Activated naive CD4-positive, alpha-beta T cell treated with anti-CD3 and anti-CD28 coated beads, Interleukin-2, amount 50 U/mL, for 24 hours (primary cell): Measurements from ENCODE around the gene CXXC5.
A peak's percentile ranks its signal among the peaks of the same experiment; 100 is the strongest.

Experiments
- H3K27ac Mint-ChIP-seq: one replicate; pipeline ENCODE4 v1.8.0; 2021; ENCODE audit warnings: mild to moderate bottlenecking, mixed read lengths
- H3K27me3 Mint-ChIP-seq: one replicate; pipeline ENCODE4 v1.8.0; 2021; ENCODE audit warnings: mixed read lengths
- H3K36me3 Mint-ChIP-seq: one replicate; pipeline ENCODE4 v1.8.0; 2021; ENCODE audit warnings: mixed read lengths
- H3K4me1 Mint-ChIP-seq: one replicate; pipeline ENCODE4 v1.8.0; 2021; ENCODE audit warnings: mixed read lengths
- H3K4me3 Mint-ChIP-seq: one replicate; pipeline ENCODE4 v1.8.0; 2021; ENCODE audit warnings: mild to moderate bottlenecking, mixed read lengths
- H3K9me3 Mint-ChIP-seq: one replicate; pipeline ENCODE4 v1.8.0; 2021; ENCODE audit warnings: mixed read lengths

Gene CXXC5

DNA sequence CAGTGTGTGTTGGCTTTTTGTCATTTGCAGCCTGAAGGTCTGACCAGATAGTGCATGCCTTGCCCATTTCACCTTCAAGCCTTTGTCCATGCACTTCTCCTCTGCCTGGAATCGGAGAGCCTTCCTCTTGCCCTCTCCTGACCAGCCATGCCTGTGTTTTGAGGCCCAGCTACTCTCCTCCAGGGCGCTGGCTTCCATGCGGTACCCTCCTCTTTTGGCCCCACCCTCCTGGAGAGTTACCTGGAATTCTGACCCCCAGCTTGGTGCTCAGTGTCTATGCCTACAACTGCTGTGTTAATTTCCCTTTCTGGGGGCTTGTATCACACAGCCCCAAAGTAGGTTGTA lies 52.5 kb downstream of the CXXC5 start:
- H3K36me3 Mint-ChIP-seq, result no peaks in the 10 kb centered on the region
- H3K9me3 Mint-ChIP-seq, result no peaks in the 10 kb centered on the region
- no peak overlapping the region for H3K4me3 Mint-ChIP-seq
- H3K27ac Mint-ChIP-seq, result no peak overlapping the region
- peaks cover 11% of the 10 kb centered on the region for H3K27me3 Mint-ChIP-seq
- peaks cover 30% of the 10 kb centered on the region for H3K4me1 Mint-ChIP-seq

DNA sequence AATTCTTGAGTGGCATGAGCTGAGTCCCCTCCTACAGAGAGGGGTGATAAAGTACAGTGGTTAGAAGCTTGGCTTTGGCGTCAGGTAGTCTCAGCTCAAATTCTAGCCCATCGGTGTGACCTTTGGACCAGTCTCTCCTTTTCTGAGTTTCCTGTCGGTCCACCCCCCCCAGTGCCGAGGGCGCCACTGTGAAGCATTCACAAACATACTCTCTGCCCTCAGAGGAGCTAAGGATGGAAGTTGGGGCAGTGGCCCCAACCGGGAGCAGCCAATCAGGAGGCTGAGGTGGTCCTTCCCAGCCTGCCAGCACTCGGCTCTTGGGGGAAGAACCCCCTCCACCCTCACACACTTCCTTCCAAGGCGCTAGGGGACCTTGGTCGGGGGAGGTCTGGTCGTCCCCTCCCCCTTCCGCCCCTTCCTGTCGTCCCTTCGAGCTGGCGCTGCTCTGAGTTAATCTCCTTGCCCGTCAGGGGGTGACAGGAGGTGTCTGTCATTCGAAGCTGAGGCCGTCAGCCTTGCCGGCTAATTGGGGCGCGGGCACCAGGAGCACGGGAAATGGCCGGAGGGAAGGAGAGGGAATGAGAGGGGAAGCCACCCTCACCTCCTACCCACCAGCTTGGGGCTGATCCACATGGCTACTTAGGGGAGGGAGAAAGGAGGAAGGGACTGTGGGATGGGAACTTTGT lies 53.0 kb downstream of the CXXC5 start:
- Mint-ChIP-seq H3K4me1 (peaks cover 35% of the 10 kb centered on the region), H3K27me3 (peaks cover 11% of the 10 kb centered on the region), H3K4me3 (no peak overlapping the region), H3K9me3 (no peaks in the 10 kb centered on the region), H3K27ac (no peak overlapping the region), H3K36me3 (no peaks in the 10 kb centered on the region)

DNA sequence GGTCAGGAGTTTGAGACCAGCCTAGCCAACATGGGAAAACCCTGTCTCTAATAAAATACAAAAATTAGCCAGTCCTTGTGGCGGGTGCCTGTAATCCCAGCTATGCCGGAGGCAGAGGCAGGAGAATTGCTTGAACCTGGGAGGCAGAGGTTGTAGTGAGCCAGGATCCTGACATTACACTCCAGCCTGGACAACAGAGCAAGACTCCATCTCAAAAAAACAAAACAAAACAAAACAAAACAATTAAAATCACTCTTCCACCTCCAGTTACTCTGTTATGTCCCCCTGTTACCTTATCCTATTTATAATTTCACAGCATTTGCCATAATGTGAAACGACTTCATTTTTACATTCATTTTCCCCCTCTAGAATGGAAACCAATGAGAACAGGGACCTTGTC lies 54.4 kb downstream of the CXXC5 start:
- Mint-ChIP-seq H3K27ac (no peak overlapping the region), H3K9me3 (no peaks in the 10 kb centered on the region), H3K27me3 (peaks cover 7% of the 10 kb centered on the region), H3K4me1 (peaks cover 32% of the 10 kb centered on the region), H3K4me3 (no peak overlapping the region), H3K36me3 (no peaks in the 10 kb centered on the region)

DNA sequence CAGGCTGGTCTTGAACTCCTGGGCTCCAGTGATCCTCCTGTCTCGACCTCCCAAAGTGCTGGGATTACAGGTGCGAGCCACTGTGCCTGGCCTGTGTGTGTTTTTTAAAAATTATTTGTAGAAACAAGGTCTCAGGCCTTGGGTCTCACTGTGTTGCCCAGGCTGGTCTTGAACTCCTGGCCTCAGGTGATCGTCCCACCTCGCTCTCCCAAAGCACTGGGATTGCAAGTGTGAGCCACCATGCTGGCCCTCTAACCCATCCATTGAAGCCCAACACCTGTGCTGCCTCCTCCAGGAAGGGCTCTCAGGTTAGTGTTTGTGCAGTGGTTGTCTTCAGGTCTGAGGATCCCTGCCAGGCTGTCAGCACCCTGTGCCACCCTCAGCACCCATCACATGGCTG lies 56.6 kb downstream of the CXXC5 start:
- no peak overlapping the region for H3K27ac Mint-ChIP-seq

DNA sequence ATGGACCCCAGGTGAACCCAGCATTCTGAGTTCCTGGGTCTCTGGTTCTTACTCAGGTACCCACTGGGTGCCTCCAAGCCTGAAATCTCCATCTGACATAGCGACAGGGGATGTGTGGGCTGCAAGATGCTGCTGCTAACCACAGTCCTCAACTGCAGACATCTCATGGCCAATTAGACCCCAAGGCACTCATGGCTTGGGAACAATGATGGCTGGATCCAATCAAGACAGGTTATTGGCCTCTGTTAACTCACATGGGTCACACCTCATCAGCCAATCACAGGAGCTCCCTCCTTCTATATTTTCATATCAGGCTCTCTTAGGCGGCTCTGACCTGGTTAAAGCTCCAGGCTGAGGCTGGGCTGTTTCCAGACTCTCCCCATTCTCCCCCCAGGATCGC lies 57.0 kb downstream of the CXXC5 start:
- no peaks in the 10 kb centered on the region for H3K9me3 Mint-ChIP-seq
- no peak overlapping the region for H3K27ac Mint-ChIP-seq
- H3K4me3 Mint-ChIP-seq, result no peak overlapping the region
- H3K36me3 Mint-ChIP-seq, result no peaks in the 10 kb centered on the region
- H3K27me3 Mint-ChIP-seq, result peaks cover 7% of the 10 kb centered on the region
- peaks cover 32% of the 10 kb centered on the region for H3K4me1 Mint-ChIP-seq

More for the DNA sequence above, 56.6 kb downstream of the CXXC5 start:
- Mint-ChIP-seq H3K4me1 (peaks cover 30% of the 10 kb centered on the region), H3K4me3 (no peak overlapping the region), H3K27me3 (peaks cover 7% of the 10 kb centered on the region), H3K9me3 (no peaks in the 10 kb centered on the region), H3K36me3 (no peaks in the 10 kb centered on the region)

DNA sequence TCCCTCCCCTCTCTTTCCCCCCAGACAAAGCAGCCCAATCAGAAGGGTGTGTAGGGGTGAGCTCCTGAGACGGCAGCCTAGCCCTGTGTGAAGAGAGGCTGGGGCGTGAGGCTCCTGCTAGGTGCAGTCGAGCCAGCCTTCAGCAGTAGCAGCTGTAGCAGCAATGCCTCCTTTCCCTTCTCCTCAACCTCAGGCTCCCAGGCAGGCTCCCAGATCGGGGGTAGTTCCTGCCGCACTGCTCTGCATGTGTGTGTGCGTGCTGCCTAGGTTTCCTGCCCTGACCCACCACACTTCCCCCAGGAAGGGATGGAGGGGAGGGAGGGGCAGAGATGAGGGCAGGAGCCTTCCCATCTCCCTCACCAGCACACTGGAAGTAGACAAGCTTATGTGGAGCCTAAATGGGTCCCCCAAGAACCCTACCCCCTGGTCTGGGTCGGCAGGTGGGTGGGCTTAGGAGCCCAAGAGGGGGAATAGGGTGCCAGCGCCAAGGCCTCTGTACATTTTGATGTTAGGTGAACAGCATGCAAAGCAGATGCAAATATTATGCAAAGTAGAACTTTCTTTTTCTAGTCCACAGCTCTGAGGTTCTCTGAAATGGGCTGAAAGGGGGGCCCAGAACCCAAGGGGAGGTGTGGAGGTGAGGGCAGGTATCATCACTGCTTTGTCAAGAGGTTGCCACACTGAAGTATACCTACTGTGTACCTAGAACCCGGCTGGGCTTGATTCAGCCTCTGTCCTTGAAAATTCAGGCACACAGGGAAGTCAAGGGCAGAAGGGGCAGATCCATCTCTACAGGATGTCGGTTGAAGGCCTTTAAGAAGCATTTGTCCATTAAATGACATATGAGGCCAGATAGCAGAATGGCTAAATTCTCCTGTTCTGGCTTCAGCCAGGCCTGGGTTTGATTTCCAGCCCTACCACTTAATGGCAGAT lies 57.8 kb downstream of the CXXC5 start:
- peaks cover 7% of the 10 kb centered on the region for H3K27me3 Mint-ChIP-seq
- H3K4me1 Mint-ChIP-seq, result peaks cover 35% of the 10 kb centered on the region

DNA sequence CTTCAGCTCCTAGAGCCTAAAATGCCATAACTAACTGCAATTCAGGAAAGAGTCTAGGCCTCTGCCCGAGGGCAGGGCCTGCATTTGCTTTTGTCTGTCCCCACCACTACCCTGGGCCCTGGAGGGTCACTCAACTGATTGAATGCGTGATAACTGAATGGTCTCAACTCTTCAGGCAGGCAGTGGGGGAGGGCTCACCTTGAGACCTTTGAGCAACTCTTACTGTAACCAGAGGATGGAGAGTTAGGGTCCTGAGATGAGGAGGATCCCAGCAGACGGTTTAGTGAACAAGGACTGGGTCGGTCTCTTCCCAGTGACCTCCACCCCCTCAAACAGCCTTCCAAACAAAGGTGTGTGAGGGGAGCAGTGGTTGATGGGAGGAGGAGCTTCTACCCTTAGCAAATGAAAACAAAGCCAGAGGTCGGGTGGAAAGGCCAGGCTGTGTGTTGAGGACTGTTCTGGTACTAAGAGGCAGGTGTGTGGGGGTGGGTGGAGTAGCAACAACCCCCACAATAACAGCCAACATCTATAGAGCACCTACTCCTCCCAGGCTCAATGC lies 59.4 kb downstream of the CXXC5 start:
- Mint-ChIP-seq H3K9me3 (no peaks in the 10 kb centered on the region), H3K4me3 (no peak overlapping the region), H3K36me3 (no peaks in the 10 kb centered on the region), H3K4me1 (peaks cover 33% of the 10 kb centered on the region), H3K27me3 (peaks cover 3% of the 10 kb centered on the region), H3K27ac (no peak overlapping the region)

More for the DNA sequence above, 57.8 kb downstream of the CXXC5 start:
- no peaks in the 10 kb centered on the region for H3K36me3 Mint-ChIP-seq
- H3K9me3 Mint-ChIP-seq, result no peaks in the 10 kb centered on the region
- H3K4me3 Mint-ChIP-seq, result no peak overlapping the region
- H3K27ac Mint-ChIP-seq, result no peak overlapping the region

DNA sequence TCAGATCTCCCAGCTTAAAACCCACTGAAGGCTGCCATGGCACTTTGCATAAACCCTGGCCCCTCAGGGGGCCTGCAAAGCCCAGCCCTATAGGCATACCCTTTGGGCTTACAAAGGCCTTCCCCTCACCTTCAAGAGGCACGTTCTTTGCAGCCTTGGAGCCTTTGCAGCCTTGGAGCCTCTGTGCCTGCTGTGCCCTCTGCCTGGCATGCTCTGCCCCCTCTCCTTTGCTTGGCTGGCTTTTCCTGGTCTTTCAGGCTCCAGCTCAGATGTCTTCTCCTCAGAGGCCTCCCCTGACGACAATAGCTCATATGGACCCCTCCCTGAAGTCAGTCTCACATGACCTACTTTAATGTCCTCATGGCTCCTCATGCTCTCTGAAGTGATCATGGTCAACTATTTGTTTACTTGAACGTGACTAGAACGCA lies 60.3 kb downstream of the CXXC5 start:
- Mint-ChIP-seq H3K27me3 (peaks cover 1% of the 10 kb centered on the region), H3K36me3 (no peaks in the 10 kb centered on the region), H3K27ac (peak overlapping the region; percentile 12), H3K9me3 (no peaks in the 10 kb centered on the region), H3K4me3 (no peak overlapping the region), H3K4me1 (peaks cover 38% of the 10 kb centered on the region)

DNA sequence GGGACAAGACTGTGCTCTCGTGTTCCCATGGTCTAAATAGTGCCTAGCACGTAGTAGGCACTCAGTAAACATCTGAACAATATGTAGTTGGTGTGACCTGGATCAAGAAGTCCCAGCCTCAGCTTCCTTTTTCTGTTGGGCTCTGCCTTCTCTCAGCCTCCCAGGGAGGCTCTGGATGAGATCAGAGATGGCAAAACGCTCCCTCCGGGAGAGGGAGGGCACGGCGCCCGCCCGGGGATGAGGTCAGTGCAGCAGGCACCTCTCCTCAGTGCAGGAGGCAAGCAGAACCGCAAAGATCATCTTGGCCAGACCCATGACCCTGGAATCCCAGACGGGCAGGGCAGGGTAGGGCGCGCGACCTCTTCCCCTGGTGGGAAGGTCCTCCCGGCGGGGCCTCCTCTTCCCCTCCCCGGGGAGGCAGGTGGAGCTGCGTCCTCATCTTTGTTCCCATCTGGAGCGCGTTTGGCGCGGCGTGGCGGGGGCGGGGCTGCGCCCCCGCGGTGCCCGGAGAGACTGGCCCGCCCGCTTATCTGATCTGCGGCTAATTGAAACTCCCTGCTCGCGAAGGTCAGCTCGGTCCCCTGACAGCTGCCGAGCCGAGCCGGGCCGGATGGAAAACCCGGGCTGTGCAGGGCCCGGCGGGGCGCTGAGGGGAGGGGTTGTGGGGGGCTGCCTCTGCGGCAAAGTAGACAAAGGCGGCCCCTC lies 60.9 kb downstream of the CXXC5 start:
- Mint-ChIP-seq H3K27me3 (peaks cover 1% of the 10 kb centered on the region), H3K27ac (peak overlapping the region; percentile 12), H3K4me3 (no peak overlapping the region), H3K4me1 (peaks cover 38% of the 10 kb centered on the region), H3K36me3 (no peaks in the 10 kb centered on the region), H3K9me3 (no peaks in the 10 kb centered on the region)

DNA sequence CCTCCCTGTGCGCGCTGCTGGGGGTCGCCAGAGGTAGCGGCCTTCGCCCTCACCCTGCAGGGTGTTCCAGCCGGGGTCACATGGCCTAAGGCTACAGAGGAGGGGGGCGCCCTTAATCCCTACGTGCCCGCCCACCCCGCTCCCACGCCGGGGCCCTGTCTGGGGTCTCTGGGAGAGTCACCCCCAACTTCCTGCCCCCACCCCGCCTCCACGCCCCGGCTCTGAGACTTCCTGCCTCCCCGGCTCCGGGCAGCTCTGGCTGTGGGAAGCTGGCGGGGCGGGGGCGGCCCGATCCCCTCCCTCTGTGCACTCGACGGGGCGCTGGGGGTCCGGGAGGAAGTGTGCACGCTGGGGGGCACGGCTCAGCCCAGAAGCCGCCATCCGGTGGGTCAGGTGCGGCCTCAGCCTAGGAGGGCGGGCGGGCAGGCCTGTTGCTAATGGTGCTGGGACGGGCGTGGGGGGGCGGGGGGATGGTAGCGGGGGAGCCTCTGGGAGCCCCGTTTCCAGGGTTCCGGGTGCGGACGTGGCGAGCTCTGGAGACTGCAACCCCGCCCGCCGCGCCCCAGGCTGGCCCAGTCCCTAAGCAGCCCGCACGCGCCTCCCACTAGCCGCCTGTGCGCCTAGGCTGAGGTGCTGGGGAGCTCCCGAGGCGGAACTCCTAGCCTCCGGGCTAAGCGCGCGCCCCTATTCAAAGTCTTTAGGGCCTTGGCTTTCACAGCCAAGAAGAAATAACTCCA lies 61.6 kb downstream of the CXXC5 start:
- no peak overlapping the region for H3K27ac Mint-ChIP-seq
- peaks cover 1% of the 10 kb centered on the region for H3K27me3 Mint-ChIP-seq
- H3K4me1 Mint-ChIP-seq, result peaks cover 38% of the 10 kb centered on the region
- no peaks in the 10 kb centered on the region for H3K36me3 Mint-ChIP-seq
- H3K4me3 Mint-ChIP-seq, result peak overlapping the region; percentile 84
- no peaks in the 10 kb centered on the region for H3K9me3 Mint-ChIP-seq

DNA sequence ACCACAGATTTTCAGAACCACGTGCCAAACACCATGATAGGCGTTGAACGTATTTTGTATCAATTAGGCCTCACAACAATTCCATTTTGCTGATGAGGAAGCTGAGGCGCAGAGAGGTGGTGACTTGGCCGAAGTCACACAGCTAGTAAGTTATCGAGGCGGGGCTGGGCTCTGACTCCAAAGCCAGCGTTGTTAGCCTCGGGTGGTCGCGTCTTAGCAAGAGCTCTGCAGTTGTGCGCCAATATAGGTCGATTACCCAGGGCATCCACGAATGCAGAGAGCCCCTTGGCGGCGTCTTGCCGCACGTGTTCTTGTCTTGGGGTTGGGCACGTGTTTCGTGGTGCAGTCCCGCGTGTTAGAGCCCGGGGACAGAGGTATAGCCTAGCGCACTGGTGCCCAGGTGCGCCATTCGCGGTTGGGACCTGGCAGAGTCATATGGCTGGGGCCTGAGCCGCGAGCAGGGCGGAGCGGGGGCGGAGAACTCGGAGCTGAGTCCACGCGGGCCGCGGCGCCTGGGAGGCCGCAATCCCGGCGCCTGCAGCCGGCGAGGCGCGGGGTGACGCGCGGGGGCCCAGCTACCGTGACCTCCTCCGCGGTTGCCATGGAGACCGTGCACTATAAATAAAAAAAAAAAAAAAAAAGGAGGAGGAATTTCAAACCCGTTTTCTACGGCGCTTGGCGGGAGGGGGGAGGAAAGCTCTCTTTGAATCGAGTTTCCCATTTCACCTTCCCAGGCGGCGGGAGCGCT lies 62.3 kb downstream of the CXXC5 start:
- Mint-ChIP-seq H3K9me3 (no peaks in the 10 kb centered on the region), H3K4me3 (peak overlapping the region; percentile 84), H3K27ac (no peak overlapping the region), H3K4me1 (peaks cover 36% of the 10 kb centered on the region), H3K36me3 (no peaks in the 10 kb centered on the region), H3K27me3 (peaks cover 1% of the 10 kb centered on the region)

DNA sequence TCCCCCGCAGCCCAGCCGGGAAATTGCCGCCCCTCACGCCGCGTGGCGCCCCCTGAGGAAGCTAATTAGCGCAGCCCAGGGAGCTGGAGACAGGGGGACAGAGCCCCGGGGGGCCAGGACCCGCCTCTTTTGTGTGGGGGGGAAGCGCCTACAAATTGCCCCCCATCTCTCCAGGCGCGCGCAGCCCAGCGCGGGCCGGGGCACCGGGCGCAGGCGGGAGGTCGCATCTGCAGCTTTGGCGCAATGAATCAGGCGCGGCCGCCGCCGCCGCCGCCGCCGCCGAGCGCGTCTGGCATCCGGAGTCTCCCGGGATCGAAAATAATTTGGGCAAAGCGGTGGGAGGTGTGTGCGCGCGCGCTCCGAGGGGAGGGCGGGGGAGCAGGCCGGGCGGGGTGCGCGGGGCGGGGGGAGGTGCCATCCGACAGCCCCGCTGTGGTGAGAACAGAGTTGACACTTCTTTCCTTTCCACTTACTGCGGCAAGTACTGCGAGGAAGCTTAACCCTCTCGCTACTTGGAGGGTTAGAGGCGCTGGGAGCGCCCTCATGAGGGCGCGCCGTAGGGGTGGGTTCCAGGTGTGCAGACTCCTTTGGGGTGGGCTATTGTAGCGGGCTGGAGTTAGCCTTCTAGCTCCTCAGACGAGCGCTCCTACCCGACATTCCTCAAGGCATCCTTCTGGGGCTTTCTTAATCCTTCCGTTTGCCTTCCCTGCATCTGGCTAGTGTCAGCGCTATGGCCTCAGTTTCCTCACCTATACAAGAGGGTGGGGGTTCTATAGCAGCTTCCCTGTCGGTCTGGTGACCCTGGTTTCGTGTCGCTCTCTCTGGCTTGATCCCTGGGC lies 63.1 kb downstream of the CXXC5 start:
- Mint-ChIP-seq H3K4me3 (peak overlapping the region; percentile 76), H3K9me3 (no peaks in the 10 kb centered on the region), H3K36me3 (no peaks in the 10 kb centered on the region), H3K4me1 (peaks cover 28% of the 10 kb centered on the region), H3K27me3 (peaks cover 1% of the 10 kb centered on the region), H3K27ac (no peak overlapping the region)

DNA sequence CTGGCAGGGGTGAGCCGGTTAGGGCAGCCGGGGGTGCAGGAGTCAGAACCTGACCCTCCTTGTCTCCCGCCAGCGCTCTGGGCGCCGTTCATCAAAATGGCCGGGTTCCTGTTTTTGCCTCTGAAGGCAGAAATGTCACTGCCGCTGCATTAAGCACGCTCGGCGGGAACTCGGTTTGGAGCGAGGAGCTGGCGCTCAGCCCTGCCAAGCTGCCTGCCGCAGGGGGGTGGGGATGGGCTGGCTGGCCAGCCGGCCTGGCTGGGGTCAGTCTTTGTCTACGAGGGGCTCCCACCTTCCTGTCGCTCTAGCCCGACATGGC lies 63.7 kb downstream of the CXXC5 start:
- Mint-ChIP-seq H3K4me1 (peaks cover 26% of the 10 kb centered on the region), H3K27ac (no peak overlapping the region), H3K4me3 (peak overlapping the region; percentile 76), H3K27me3 (peaks cover 1% of the 10 kb centered on the region), H3K9me3 (no peaks in the 10 kb centered on the region), H3K36me3 (no peaks in the 10 kb centered on the region)

DNA sequence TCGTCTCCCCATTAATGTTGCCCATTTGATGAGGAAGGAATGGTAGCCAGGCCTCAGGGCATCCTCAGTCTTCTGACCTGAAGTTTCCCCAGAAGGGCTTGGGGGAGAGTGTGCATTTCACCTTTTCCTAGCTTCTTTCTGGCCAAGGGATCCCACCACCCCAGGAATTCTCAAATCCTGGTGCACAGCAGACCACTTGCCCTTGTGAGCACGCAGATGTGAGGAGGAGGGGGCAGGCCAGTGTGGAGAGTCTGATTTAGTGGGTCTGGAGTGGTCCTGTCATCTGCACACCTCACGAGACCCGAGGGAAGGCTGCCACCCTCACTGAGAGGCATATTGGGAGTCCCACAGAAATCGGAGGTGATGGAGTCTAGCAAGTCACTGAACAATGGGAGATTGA lies 64.3 kb downstream of the CXXC5 start:
- no peak overlapping the region for H3K27ac Mint-ChIP-seq
- peaks cover 1% of the 10 kb centered on the region for H3K27me3 Mint-ChIP-seq
- H3K4me1 Mint-ChIP-seq, result peaks cover 26% of the 10 kb centered on the region
- no peaks in the 10 kb centered on the region for H3K9me3 Mint-ChIP-seq
- no peak overlapping the region for H3K4me3 Mint-ChIP-seq
- no peaks in the 10 kb centered on the region for H3K36me3 Mint-ChIP-seq
